ENCODE data around the gene KIFC1. TPM values are rescaled to one million over a fixed set of nuclear protein-coding genes. Genes with fewer than 3 reads are reported as not detected.

KIFC1 gene
- total RNA-seq, 1 donor from 2014 or later = 78.3 TPM

DNA sequence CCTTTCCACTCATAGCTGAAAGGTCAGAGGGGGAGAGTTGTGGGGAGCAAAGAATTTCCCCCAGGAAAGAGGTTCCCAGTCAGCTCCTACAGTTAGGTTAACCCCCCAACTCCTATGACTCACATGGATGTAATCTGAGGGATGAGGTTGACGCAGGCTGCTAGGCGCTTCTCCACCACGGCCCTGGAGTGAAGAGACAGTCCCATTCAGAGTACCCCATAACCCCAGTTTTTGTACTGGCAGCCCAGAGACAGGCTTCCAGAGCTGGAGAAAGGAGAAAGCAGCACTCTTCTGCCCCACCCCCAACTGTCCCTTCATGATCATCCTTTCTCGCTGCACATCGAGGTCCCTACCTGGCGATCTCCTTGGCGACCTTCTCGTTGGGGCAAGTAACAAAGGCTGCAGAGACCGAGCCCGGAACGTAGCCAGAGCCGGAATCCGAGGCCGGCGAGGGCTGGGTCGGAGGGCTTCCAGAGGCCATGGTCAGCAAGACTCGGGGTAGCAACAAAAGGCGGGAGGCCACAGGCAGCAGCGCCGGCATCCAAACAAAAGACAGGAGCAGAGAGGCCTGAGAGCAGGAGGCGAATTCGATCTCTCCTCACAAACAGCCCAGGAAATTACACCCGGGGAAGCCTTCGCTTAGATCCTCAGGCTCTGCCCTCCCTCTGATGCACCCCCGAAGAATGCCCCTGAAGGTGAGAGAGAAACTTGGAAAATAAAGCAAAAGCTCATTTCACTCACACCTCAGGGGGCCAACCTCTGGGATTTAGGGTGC lies 25.7 kb downstream of the KIFC1 start:
- intact Hi-C loops (cut with micrococcal nuclease) = loop anchor here (5.0 to 10.0 kb wide), 3 partner anchors 120 to 1755 kb away; partner anchors contain the start of genes C6orf47, GPANK1 and RGL2
- Mint-ChIP-seq H3K4me1 (ENCODE audit: low read depth) (peaks cover 57% of the 10 kb centered on the region), H3K27ac (peak overlapping the region; percentile 100), H3K4me3 (ENCODE audit: low read depth) (peak overlapping the region; percentile 96), H3K9me3 (no peaks in the 10 kb centered on the region), H3K36me3 (ENCODE audit: low read depth) (peaks cover 45% of the 10 kb centered on the region), H3K27me3 (ENCODE audit: low read depth) (no peaks in the 10 kb centered on the region)
- no peak for DNase-seq (ENCODE audit: low spot score)

DNA sequence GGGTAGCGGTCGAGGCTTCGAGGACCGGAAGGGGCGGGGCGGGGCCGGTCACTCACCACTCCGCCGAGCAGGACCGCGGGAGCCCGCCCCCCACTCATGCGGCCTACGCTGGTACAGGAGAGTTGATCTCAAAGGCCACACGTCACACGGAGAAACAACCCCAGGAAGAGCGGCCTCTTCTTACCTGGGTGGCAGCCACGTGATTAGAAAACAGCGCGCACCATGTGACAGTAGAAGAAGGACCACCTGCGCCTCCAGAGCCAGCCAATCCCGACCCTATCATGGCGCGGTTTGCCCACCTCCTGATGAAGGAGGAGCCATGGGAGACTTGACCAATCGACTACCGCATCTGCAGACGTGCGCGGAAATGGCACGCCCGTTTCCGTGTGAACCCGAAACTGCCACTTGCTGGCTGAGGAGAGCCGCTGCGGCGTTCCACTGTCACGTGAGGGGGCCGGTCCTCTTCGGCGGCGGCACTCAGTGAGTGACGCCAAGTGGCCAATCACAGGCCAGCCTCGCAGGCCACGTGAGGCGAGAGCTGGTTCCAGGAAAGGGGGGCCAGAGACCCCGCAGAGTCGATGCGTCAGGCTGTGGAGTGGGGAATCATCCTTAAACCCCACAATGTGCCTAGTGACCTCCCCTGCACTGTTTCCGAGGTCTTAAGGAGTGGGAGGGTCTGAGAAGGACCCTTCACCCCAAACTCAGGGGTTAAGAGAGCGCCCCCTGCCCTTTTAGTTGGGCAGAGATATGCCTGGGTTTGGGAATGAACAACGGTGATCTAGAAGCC lies 26.5 kb downstream of the KIFC1 start, which contains the start of gene CUTA:
TSS of gene CUTA (minus strand) at position 205 of the 787 bp plus-strand sequence. CDS start at position 98, 107 bp downstream.
- Mint-ChIP-seq H3K4me3 (ENCODE audit: low read depth) (peak within 1 kb of the TSS; percentile 96), H3K4me1 (ENCODE audit: low read depth) (peaks cover 57% of the 10 kb centered on the region), H3K9me3 (no peaks in the 10 kb centered on the region), H3K36me3 (ENCODE audit: low read depth) (peaks cover 40% of the 10 kb centered on the region), H3K27ac (peak within 1 kb of the TSS; percentile 100), H3K27me3 (ENCODE audit: low read depth) (no peaks in the 10 kb centered on the region)
- intact Hi-C loops (cut with micrococcal nuclease) = loop anchor here (1.0 to 10.0 kb wide), 7 partner anchors 8 to 1756 kb away; partner anchors contain the start of genes C6orf47, GPANK1, KIFC1 and RGL2
- peak; percentile 99 for DNase-seq (ENCODE audit: low spot score)

DNA sequence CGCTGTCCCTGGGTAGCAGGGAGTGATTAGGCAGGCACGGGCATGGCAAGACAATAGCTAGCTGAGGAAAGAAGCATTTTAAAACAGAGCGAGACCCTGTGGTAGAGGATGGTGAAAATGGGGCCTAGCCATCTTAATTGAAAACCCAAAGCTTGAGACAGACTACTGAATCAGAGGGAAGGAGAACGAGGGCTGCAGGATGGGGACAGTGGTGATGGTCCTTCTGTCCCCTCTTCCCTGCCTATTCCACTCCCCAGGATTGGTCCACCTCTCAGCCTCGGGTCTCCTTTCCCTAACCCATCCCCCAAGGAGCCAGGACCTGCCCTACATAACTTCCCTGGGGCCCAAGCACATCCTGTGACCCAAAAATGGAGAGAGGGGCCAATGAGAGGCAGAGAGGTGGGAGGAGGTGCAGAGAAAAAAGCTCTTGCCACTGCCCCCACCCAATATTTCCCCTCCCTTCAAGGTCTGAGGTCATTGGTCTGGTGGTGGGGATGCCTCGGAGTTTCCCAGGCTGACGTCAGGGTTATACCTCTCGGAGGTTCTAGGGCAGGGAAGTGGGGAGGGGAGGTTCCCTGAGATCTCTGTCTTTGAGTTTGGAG lies 27.2 kb downstream of the KIFC1 start:
- peak overlapping the region; percentile 96 for H3K4me3 Mint-ChIP-seq (ENCODE audit: low read depth)
- no peak for DNase-seq (ENCODE audit: low spot score)
- H3K36me3 Mint-ChIP-seq (ENCODE audit: low read depth) = peaks cover 40% of the 10 kb centered on the region
- peaks cover 62% of the 10 kb centered on the region for H3K4me1 Mint-ChIP-seq (ENCODE audit: low read depth)
- H3K9me3 Mint-ChIP-seq = no peaks in the 10 kb centered on the region
- no peaks in the 10 kb centered on the region for H3K27me3 Mint-ChIP-seq (ENCODE audit: low read depth)
- peak overlapping the region; percentile 100 for H3K27ac Mint-ChIP-seq
- intact Hi-C loops (cut with micrococcal nuclease) = loop anchor here (1.0 to 10.0 kb wide), 7 partner anchors 8 to 1756 kb away; partner anchors contain the start of genes C6orf47, GPANK1, KIFC1 and RGL2

DNA sequence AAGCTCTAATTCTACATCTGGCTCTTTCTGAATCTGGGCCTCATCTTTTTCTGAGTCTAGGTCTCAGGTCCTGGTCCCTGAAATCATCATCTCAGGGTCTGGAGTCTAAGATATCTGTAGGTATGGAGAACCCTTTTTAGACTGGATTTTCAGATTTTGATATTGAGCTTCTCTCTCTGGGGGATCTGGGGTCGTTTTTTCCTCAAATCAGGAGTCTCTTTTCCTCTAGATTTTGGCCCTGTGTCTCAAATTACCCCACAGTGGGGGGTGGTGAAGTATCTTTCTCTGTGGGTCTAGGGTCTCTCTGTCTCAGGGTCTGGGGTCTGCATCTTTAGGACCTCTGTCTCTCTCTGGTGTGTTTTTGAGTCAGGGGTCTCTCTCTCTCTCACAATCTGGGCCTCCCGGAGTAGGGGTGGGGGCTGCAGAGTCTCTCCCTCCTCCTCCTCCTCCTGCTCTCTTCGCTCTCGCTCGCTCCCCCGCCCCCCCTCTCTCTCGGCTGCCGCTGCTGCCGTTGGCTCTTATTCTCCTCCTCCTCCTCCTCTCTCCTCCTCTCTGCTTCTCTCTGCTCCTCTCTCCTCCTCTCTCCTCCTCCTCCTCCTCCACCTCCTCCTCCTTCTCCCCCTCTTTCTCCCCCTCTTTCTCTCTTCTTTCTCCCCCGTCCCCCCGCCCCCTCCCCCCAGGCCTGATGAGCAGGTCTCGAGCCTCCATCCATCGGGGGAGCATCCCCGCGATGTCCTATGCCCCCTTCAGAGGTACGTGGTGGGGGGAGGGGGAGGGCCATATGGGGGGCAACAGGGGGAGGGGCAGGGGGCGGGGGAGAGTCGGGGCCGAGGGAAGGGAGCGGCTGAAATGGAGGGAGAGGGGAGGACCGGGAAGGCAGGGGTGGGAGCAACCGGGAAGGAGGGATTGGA lies 28.2 kb downstream of the KIFC1 start, which contains the start of gene SYNGAP1:
TSS of gene SYNGAP1 (plus strand) at position 486 of the 911 bp plus-strand sequence. CDS start at position 686, 200 bp downstream.
- H3K4me1 Mint-ChIP-seq (ENCODE audit: low read depth) = peaks cover 64% of the 10 kb centered on the region
- H3K27ac Mint-ChIP-seq = peak within 1 kb of the TSS; percentile 100
- DNase-seq (ENCODE audit: low spot score) = no peak
- intact Hi-C loops (cut with micrococcal nuclease) = loop anchor here (2.0 to 10.0 kb wide), 6 partner anchors 101 to 1758 kb away; partner anchors contain the start of genes B3GALT4, C6orf47, GPANK1 and RGL2
- no peaks in the 10 kb centered on the region for H3K9me3 Mint-ChIP-seq
- peak within 1 kb of the TSS; percentile 96 for H3K4me3 Mint-ChIP-seq (ENCODE audit: low read depth)
- H3K27me3 Mint-ChIP-seq (ENCODE audit: low read depth) = no peaks in the 10 kb centered on the region
- H3K36me3 Mint-ChIP-seq (ENCODE audit: low read depth) = peaks cover 40% of the 10 kb centered on the region

DNA sequence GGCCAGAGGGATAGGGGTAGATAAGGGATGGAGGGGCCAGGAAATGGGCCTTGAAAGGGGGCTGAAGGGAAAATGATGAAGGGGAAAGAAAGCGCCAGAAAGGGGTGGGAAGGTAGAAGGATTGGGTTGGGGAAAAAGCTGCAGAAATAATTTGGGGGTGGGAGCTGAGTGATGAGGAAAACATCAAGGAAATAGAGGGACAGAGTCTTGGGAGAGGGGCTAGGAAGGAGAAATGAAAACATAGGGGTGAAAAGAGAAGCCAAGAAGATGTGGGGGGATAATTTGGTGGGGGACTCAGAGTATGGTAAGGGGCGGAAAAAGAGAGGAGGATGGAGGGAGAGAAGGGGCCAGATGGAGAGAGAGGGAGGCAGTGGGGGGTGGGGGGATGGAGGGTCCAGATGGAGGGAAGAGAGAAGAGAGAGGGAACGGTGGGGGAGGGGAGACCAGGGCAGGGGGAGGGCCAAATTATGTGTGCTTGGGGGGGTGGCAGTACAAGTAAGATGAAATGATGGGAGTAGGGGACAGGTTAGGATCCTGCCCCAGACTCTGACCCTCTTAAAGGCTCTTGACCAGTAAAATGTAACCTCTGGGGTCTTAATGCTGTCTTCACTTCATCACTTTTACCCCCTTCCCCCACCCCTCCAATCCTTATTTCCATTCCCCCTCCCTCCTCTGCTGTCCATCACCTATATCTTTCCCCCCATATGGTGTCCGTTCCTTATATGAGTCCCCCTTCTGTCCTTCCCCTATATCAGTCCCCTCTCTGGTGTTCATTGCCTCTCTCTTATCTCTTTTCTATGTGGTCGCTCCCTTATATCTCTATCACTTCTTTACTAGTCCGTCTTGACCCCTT lies 29.1 kb downstream of the KIFC1 start:
- Mint-ChIP-seq H3K4me3 (ENCODE audit: low read depth) (peak overlapping the region; percentile 70), H3K9me3 (no peaks in the 10 kb centered on the region), H3K27ac (peak overlapping the region; percentile 45), H3K4me1 (ENCODE audit: low read depth) (peaks cover 67% of the 10 kb centered on the region), H3K27me3 (ENCODE audit: low read depth) (no peaks in the 10 kb centered on the region), H3K36me3 (ENCODE audit: low read depth) (peaks cover 34% of the 10 kb centered on the region)
- no peak for DNase-seq (ENCODE audit: low spot score)
- intact Hi-C loops (cut with micrococcal nuclease) = loop anchor here (10.0 kb wide), 1 partner anchor 146 kb away; the partner anchor contains the start of genes B3GALT4, RPS18 and VPS52

DNA sequence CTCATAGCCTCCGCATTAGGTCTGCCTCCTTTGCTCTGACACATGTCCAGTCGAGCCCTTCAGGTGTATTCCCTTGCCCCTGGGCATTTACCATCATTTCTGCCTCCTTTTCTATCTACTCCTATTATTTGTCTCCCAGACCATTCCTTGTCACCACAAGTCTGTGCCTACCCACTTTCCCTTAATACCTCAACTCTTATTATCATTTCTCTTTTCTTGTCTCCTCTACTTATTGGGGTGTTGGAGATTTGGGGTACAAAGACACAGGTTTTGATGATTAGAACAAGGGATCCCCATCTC lies 29.7 kb downstream of the KIFC1 start:
- no peak for DNase-seq (ENCODE audit: low spot score)
- Mint-ChIP-seq H3K27me3 (ENCODE audit: low read depth) (no peaks in the 10 kb centered on the region), H3K27ac (peak overlapping the region; percentile 45), H3K36me3 (ENCODE audit: low read depth) (peaks cover 28% of the 10 kb centered on the region), H3K9me3 (no peaks in the 10 kb centered on the region), H3K4me1 (ENCODE audit: low read depth) (peaks cover 66% of the 10 kb centered on the region), H3K4me3 (ENCODE audit: low read depth) (peak overlapping the region; percentile 70)
- intact Hi-C loops (cut with micrococcal nuclease) = loop anchor here (10.0 kb wide), 1 partner anchor 146 kb away; the partner anchor contains the start of genes B3GALT4, RPS18 and VPS52

DNA sequence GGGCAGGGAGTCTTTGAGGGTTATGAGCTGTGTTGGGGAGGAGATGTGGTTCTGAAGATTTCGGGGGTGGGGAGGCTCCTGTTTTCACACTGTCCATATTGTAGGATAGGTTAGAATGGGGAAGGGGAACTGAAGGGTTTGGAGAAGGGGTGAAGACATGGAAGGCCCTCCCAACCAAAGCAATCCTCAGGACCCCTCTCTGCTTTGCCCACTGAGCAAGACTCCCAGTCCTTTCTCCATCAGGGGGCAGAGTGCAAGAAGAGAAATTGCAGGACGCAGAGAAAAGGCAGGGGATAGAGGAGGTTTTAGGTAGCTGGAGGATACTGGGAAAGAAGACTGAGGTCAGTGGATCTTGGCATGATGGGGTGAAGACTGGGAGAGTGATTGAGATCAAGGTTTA lies 32.2 kb downstream of the KIFC1 start:
- H3K4me3 Mint-ChIP-seq (ENCODE audit: low read depth) = peak overlapping the region; percentile 88
- peaks cover 66% of the 10 kb centered on the region for H3K4me1 Mint-ChIP-seq (ENCODE audit: low read depth)

DNA sequence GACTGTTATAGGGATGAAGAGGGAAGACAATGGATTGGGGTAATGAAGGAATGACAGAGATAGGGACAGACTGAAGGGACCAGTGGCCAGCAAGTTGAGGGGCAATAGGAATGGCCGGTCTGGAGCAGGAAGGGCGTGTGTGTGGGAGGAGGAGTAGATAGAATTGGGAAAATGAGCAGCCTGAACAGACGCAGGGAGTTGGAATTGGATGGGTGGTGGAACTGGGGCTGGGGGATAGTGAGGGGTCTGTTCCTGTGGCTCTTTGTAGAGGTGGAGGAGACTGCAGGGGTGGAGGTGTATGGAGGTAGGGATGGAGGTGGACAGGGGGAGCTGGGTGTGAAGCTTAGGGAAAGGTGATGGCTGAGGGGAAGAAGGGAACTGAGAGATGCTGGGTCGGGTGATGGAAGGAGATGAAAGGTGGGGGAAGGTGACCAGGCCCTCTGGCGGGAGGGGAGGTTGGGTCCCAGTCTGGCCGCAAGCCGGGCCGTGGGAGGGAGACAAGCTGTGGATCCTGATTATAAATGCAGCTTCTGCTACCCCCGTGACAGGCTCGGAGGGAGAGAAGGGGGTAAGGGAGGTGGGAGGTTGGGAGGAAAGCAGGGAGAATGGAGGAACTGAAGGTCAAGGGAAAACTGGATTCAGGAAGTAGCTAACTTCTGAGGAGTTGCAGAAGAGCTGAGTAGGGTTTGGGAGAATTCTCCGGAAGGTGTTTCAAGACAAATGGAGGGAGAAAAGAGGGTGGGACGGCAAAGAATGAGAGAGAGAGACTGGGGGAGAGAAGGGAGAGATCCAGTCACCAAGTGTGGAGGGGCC lies 33.4 kb downstream of the KIFC1 start:
- peaks cover 68% of the 10 kb centered on the region for H3K4me1 Mint-ChIP-seq (ENCODE audit: low read depth)
- peak overlapping the region; percentile 88 for H3K4me3 Mint-ChIP-seq (ENCODE audit: low read depth)
- no peaks in the 10 kb centered on the region for H3K27me3 Mint-ChIP-seq (ENCODE audit: low read depth)
- peaks cover 28% of the 10 kb centered on the region for H3K36me3 Mint-ChIP-seq (ENCODE audit: low read depth)
- intact Hi-C loops (cut with micrococcal nuclease) = loop anchor here (10.0 kb wide), 1 partner anchor 150 kb away; the partner anchor contains the start of genes B3GALT4, RPS18 and VPS52
- H3K9me3 Mint-ChIP-seq = no peaks in the 10 kb centered on the region
- H3K27ac Mint-ChIP-seq = peak overlapping the region; percentile 90
- DNase-seq (ENCODE audit: low spot score) = no peak

More for the DNA sequence above, 32.2 kb downstream of the KIFC1 start:
- Mint-ChIP-seq H3K9me3 (no peaks in the 10 kb centered on the region), H3K36me3 (ENCODE audit: low read depth) (peaks cover 28% of the 10 kb centered on the region), H3K27me3 (ENCODE audit: low read depth) (no peaks in the 10 kb centered on the region), H3K27ac (peak overlapping the region; percentile 90)
- intact Hi-C loops (cut with micrococcal nuclease) = loop anchor here (10.0 kb wide), 1 partner anchor 149 kb away; the partner anchor contains the start of genes B3GALT4, RPS18 and VPS52
- no peak for DNase-seq (ENCODE audit: low spot score)

DNA sequence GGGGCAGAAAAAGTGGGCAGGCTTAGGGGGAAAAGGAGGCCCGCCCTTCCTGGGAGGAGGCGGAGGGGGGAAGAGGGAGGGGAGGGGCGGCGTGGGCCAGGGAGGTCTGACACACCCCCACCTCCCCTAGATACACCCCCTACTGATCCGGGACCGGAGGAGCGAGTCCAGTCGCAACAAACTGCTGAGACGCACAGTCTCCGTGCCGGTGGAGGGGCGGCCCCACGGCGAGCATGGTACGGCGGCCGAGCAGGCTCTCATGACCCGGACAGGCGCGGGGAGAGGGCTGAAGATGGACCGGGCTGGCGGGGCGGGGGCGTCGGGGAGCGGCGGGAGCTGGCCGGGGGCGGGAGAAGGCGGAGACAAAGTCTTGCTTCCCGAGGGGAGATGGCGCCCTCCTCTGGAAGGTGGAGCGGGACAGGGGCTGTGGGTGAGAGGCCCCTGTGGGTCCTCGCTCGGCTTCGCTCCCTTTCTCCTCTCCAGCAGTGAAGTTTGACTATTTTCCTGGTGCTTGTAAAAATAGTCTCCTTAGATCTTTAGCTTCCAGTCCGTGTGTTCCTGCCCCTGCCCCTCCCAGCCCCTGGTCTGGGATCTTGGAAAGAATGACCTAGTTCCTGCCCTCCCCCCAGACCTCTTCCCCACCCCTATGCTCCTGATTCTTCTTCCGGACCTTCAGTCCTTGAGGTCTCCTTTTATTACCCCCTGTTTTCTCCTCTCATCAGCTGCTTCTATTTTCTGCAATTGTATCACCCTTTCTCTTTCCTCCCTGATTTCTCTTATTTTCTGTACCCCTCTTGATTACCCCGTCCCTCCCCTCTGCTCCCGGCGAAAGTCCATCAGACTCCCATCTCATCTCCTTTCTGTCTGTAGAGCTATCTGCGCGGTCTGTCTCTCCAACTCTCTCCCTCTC lies 34.3 kb downstream of the KIFC1 start:
- Mint-ChIP-seq H3K27me3 (ENCODE audit: low read depth) (no peaks in the 10 kb centered on the region), H3K4me1 (ENCODE audit: low read depth) (peaks cover 77% of the 10 kb centered on the region), H3K27ac (peak overlapping the region; percentile 90), H3K36me3 (ENCODE audit: low read depth) (peaks cover 28% of the 10 kb centered on the region), H3K9me3 (no peaks in the 10 kb centered on the region), H3K4me3 (ENCODE audit: low read depth) (peak overlapping the region; percentile 88)
- intact Hi-C loops (cut with micrococcal nuclease) = loop anchor here (1.0 to 10.0 kb wide), 4 partner anchors 16 to 151 kb away; partner anchors contain the start of genes B3GALT4, KIFC1, RPS18 and VPS52
- DNase-seq (ENCODE audit: low spot score) = peak; percentile 73

All from activated T-helper 2 cell treated with anti-CD3 and anti-CD28 coated beads, Interferon-gamma antibody, Interleukin-2, Interleukin-4, amounts not matched to agents 10 μg/mL and 5 μg/mL and 100 μg/mL, durations not matched to agents 14 hours and 24 hours and 36 hours (primary cell).